ENCODE measurements around the gene GPD1L.

Gene GPD1L

DNA sequence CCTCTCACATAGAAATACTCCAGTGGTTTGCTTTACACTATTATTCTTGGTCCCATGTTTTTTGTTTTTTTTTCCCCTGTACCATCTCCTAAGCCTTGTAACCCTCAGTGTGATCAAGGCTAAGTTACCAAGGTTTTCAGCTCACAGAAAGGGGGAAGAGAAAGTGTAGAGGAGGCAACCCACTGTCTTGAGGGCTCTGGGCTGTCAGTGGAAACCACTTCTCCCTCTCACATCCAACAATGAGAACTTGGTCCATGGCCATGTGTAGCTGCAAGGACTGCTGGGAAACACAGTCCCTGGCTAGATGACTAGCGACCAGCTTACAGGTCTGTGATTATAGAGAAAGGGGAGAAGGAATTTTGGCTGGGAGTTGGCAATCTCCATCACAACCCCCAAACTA lies 30.3 kb downstream of the GPD1L start:
- Histone ChIP-seq H3K9me3 (ENCODE audit: insufficient read depth, low read length) (no peaks in the 10 kb centered on the region), H3K4me1 (ENCODE audit: low read length) (peaks cover 29% of the 10 kb centered on the region), H3K4me3 (ENCODE audit: low read length) (no peak overlapping the region), H3K36me3 (replicated peaks; ENCODE audit: low read depth, low read length) (no peaks in the 10 kb centered on the region), H3K27ac (ENCODE audit: low read length) (no peak overlapping the region), H3K9ac (ENCODE audit: low read length) (no peak overlapping the region), H2AFZ (ENCODE audit: low read depth, low read length) (no peak overlapping the region), H4K20me1 (ENCODE audit: insufficient read depth, low read length) (peaks cover 5% of the 10 kb centered on the region; the same call in 1 of the 2 replicates), H3K4me2 (ENCODE audit: low read length) (peak overlapping the region; percentile 1; the same call in 1 of the 2 replicates), H3K79me2 (ENCODE audit: low read length) (no peaks in the 10 kb centered on the region), H3K27me3 (ENCODE audit: low read depth, low read length) (no peaks in the 10 kb centered on the region)
- TF ChIP-seq EZH2phosphoT487 (IDR thresholded peaks at IDR 0.05; ENCODE audit: low read depth) (no peak), CTCF (IDR thresholded peaks at IDR 0.05; ENCODE audit: low read depth, low read length) (no peak)

DNA sequence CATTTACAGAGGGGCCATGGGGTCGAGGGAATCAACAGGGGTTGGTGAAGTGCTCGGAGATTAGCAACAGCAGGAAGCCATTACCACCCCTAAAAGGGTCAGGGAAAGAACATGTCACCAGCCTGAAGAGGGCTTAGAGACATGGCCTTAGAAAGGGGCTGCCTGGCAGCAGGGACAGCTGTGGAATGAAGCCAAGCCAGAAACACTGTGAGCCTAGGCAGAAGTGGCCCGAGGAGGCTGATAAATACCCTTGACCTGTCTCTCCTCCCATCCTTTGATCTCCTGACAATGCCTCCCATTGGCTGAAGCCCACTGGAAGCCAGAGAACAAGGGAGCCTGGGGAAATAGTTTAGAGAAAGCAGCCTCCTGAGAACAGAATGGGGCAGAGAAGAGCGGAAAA lies 31.4 kb downstream of the GPD1L start:
- H3K9ac ChIP-seq (ENCODE audit: low read length), result no peak overlapping the region
- H3K27me3 ChIP-seq (ENCODE audit: low read depth, low read length), result no peaks in the 10 kb centered on the region
- no peaks in the 10 kb centered on the region for H3K79me2 ChIP-seq (ENCODE audit: low read length)
- H3K27ac ChIP-seq (ENCODE audit: low read length), result no peak overlapping the region
- H3K4me1 ChIP-seq (ENCODE audit: low read length), result peaks cover 29% of the 10 kb centered on the region
- no peaks in the 10 kb centered on the region for H3K9me3 ChIP-seq (ENCODE audit: insufficient read depth, low read length)
- no peaks in the 10 kb centered on the region for H3K36me3 ChIP-seq (replicated peaks; ENCODE audit: low read depth, low read length)
- TF ChIP-seq CTCF (IDR thresholded peaks at IDR 0.05; ENCODE audit: low read depth, low read length), result no peak
- TF ChIP-seq EZH2phosphoT487 (IDR thresholded peaks at IDR 0.05; ENCODE audit: low read depth), result no peak
- H3K4me2 ChIP-seq (ENCODE audit: low read length), result peak overlapping the region; percentile 65
- no peak overlapping the region for H3K4me3 ChIP-seq (ENCODE audit: low read length)
- peaks cover 5% of the 10 kb centered on the region; the same call in 1 of the 2 replicates for H4K20me1 ChIP-seq (ENCODE audit: insufficient read depth, low read length)
- no peak overlapping the region for H2AFZ ChIP-seq (ENCODE audit: low read depth, low read length)

DNA sequence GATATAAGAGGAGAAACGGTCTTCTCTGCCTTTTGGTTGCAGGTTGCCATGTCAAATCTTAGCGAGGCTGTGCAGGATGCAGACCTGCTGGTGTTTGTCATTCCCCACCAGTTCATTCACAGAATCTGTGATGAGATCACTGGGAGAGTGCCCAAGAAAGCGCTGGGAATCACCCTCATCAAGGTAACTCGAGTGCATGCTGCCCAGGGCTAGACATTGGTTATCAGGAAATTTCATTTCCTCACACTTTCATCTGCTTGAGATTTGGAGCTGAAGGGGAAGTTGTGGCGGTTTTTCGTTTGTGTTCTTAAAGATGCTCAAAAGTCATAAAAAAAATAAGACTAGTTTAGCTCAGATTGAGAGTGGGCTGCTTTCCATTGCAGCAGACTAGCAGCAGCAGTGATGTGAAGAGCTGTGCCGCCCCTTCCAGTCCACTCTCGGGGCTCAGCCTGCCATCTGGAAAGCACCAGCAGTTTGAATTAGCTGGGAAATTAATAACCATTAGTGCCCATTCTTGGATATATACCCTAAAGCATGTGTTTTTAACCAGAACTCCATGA lies 32.2 kb downstream of the GPD1L start:
- no peaks in the 10 kb centered on the region for H3K36me3 ChIP-seq (replicated peaks; ENCODE audit: low read depth, low read length)

DNA sequence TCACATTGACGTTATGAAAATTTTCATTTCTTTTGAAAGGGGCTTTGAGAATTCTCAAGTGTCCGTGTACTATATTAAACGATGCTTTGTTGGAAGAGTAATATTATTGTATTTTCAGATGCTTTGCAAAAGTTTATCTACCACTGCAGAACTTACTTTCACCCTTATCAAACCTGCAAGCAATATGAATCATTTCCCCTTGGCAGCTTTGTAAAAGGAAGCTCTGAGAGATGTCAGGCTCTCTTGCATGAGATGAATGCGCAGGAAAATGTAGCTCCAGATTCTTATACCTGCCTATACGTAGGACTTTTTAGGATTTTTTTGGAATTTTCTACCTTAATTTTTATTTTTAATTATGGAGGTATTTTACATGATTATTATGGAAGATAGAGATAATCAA lies 34.5 kb downstream of the GPD1L start:
- H3K4me3 ChIP-seq (ENCODE audit: low read length), result no peak overlapping the region
- H3K9me3 ChIP-seq (ENCODE audit: insufficient read depth, low read length), result no peaks in the 10 kb centered on the region
- no peaks in the 10 kb centered on the region for H3K27me3 ChIP-seq (ENCODE audit: low read depth, low read length)
- H3K4me1 ChIP-seq (ENCODE audit: low read length), result peaks cover 32% of the 10 kb centered on the region
- no peak overlapping the region for H3K4me2 ChIP-seq (ENCODE audit: low read length)
- H3K27ac ChIP-seq (ENCODE audit: low read length), result no peak overlapping the region
- H3K79me2 ChIP-seq (ENCODE audit: low read length), result no peaks in the 10 kb centered on the region
- no peak overlapping the region for H2AFZ ChIP-seq (ENCODE audit: low read depth, low read length)
- H4K20me1 ChIP-seq (ENCODE audit: insufficient read depth, low read length), result peaks cover 5% of the 10 kb centered on the region; the same call in 1 of the 2 replicates
- no peak overlapping the region for H3K9ac ChIP-seq (ENCODE audit: low read length)
- H3K36me3 ChIP-seq (replicated peaks; ENCODE audit: low read depth, low read length), result no peaks in the 10 kb centered on the region
- TF ChIP-seq EZH2phosphoT487 (IDR thresholded peaks at IDR 0.05; ENCODE audit: low read depth), result no peak
- TF ChIP-seq CTCF (IDR thresholded peaks at IDR 0.05; ENCODE audit: low read depth, low read length), result no peak

More for the DNA sequence above, 32.2 kb downstream of the GPD1L start:
- Histone ChIP-seq H3K4me1 (ENCODE audit: low read length) (peaks cover 29% of the 10 kb centered on the region), H3K4me3 (ENCODE audit: low read length) (peak overlapping the region; percentile 16), H3K4me2 (ENCODE audit: low read length) (peak overlapping the region; percentile 65), H3K79me2 (ENCODE audit: low read length) (no peaks in the 10 kb centered on the region), H4K20me1 (ENCODE audit: insufficient read depth, low read length) (peaks cover 5% of the 10 kb centered on the region; the same call in 1 of the 2 replicates), H3K9me3 (ENCODE audit: insufficient read depth, low read length) (no peaks in the 10 kb centered on the region), H3K9ac (ENCODE audit: low read length) (no peak overlapping the region), H2AFZ (ENCODE audit: low read depth, low read length) (no peak overlapping the region), H3K27ac (ENCODE audit: low read length) (peak overlapping the region; percentile 10; the same call in 1 of the 2 replicates), H3K27me3 (ENCODE audit: low read depth, low read length) (no peaks in the 10 kb centered on the region)
- TF ChIP-seq EZH2phosphoT487 (IDR thresholded peaks at IDR 0.05; ENCODE audit: low read depth) (no peak), CTCF (IDR thresholded peaks at IDR 0.05; ENCODE audit: low read depth, low read length) (no peak; the same call in 1 of the 2 replicates)

All from OCI-LY3 (cell line).